ENCODE results near the gene CHRD.

CHRD gene

DNA sequence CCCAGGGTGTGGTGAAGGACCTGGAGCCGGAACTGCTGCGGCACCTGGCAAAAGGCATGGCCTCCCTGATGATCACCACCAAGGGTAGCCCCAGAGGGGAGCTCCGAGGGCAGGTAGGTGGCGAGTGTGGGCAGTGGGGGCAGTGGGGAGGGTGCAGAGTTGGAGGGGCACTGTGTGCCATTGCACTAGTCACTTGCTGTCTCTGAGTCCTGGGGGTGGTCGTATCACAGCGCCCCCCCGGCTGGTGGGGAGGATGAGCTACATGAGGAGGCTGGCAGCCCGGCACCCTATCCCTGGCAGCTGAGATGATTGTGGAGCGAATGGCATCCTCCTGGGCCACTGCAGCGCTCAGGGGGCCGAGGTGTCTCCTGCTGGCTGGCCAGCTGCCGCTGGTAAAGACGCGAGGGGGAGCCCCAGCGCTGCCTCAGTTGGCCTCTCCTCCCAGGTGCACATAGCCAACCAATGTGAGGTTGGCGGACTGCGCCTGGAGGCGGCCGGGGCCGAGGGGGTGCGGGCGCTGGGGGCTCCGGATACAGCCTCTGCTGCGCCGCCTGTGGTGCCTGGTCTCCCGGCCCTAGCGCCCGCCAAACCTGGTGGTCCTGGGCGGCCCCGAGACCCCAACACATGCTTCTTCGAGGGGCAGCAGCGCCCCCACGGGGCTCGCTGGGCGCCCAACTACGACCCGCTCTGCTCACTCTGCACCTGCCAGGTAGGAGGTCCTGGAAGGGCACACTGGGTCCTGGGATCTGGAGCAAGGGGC, 6.4 kb downstream of the CHRD start:
- peaks cover 17% of the 10 kb centered on the region for H3K27me3 ChIP-seq (replicated peaks)
- no peak overlapping the region for H3K27ac ChIP-seq
- in situ Hi-C loops (cut with HindIII; ENCODE audit: low pct_ligation_motif_present, low sequenced_read_pairs): no loop called here
- TF ChIP-seq, protein P1, sequence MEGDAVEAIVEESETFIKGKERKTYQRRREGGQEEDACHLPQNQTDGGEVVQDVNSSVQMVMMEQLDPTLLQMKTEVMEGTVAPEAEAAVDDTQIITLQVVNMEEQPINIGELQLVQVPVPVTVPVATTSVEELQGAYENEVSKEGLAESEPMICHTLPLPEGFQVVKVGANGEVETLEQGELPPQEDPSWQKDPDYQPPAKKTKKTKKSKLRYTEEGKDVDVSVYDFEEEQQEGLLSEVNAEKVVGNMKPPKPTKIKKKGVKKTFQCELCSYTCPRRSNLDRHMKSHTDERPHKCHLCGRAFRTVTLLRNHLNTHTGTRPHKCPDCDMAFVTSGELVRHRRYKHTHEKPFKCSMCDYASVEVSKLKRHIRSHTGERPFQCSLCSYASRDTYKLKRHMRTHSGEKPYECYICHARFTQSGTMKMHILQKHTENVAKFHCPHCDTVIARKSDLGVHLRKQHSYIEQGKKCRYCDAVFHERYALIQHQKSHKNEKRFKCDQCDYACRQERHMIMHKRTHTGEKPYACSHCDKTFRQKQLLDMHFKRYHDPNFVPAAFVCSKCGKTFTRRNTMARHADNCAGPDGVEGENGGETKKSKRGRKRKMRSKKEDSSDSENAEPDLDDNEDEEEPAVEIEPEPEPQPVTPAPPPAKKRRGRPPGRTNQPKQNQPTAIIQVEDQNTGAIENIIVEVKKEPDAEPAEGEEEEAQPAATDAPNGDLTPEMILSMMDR (IDR thresholded peaks at IDR 0.05; ENCODE audit: low read depth, low read length, missing control alignments): no peak
- no peak for DNase-seq
- no peak overlapping the region for H3K4me3 ChIP-seq (ENCODE audit: low read depth, low read length)
- no peaks in the 10 kb centered on the region for H3K36me3 ChIP-seq (replicated peaks)

DNA sequence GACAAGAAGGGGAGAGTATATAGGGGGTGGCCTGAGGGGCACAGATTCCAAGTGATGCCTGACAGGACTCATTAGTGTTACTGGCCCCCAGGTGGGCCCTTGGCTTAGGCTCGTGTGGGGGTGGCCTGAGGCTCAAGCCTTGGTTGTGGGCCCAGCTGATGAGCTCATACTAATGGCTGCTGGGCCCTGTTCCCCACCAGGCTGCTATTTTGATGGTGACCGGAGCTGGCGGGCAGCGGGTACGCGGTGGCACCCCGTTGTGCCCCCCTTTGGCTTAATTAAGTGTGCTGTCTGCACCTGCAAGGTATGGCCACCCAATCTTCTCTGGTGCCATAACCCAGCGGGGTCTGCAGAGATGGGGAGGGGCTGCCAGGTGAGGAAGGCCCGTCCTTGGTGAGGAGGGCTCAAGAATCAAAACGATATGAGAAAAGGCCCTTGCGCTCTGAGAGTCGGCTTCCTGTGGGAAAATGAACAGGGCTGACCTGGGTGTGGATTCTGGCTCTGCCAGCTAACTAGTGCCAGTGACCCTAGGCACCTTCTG, 7.4 kb downstream of the CHRD start:
- Histone ChIP-seq H3K27ac (no peak overlapping the region), H3K27me3 (replicated peaks) (peaks cover 7% of the 10 kb centered on the region), H3K4me3 (ENCODE audit: low read depth, low read length) (no peak overlapping the region), H3K36me3 (replicated peaks) (no peaks in the 10 kb centered on the region)
- in situ Hi-C loops (cut with HindIII; ENCODE audit: low pct_ligation_motif_present, low sequenced_read_pairs): no loop called here
- no peak for DNase-seq
- TF ChIP-seq, protein P1 (IDR thresholded peaks at IDR 0.05; ENCODE audit: low read depth, low read length, missing control alignments): no peak

DNA sequence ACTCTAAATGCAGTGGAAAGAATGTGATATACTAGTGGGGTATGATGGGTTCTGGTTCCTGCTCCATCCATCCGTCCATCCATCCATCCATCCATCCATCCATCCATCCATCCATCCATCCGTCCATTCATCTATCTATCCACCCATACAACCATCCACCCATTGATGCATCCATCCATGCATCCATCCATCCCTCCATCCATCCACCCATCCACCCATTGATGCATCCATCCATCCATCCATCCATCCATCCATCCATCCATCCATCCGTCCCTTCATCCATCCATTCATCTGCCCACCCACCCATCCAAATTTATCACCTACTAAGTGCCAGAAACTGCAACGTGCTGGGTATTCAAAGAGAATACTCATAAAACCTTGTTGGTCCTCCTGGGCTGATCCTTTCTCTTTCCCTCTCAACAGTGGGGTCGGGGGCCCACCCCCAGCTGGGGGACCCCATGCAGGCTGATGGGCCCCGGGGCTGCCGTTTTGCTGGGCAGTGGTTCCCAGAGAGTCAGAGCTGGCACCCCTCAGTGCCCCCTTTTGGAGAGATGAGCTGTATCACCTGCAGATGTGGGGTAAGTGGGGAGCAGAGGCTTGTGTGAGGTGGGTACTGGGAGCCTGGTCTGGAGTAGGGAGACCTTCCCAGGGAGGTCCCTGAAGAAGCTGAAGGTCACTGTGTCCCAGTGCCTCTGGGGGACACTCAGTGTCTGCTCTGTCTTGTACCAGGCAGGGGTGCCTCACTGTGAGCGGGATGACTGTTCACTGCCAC, 8.5 kb downstream of the CHRD start:
- in situ Hi-C loops (cut with HindIII; ENCODE audit: low pct_ligation_motif_present, low sequenced_read_pairs): no loop called here
- no peak for DNase-seq
- Histone ChIP-seq H3K36me3 (replicated peaks) (no peaks in the 10 kb centered on the region), H3K27me3 (replicated peaks) (peaks cover 7% of the 10 kb centered on the region), H3K4me3 (ENCODE audit: low read depth, low read length) (no peak overlapping the region), H3K27ac (no peak overlapping the region)
- TF ChIP-seq, protein P1 (IDR thresholded peaks at IDR 0.05; ENCODE audit: low read depth, low read length, missing control alignments): no peak

DNA sequence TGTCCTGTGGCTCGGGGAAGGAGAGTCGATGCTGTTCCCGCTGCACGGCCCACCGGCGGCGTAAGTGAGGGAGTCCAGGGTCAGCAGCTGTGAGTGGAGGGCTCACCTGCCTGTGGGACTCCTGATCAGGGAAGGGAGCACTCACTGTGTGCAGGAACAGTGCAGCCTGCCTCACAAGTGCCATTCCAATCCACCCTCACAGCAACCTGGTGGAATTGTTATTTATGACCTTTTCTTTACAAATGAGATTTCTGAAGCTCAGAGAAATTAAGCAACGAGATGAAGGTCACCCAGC, 9.0 kb downstream of the CHRD start:
- DNase-seq: no peak
- Histone ChIP-seq H3K36me3 (replicated peaks) (no peaks in the 10 kb centered on the region), H3K27ac (no peak overlapping the region), H3K27me3 (replicated peaks) (peaks cover 7% of the 10 kb centered on the region), H3K4me3 (ENCODE audit: low read depth, low read length) (no peak overlapping the region)
- in situ Hi-C loops (cut with HindIII; ENCODE audit: low pct_ligation_motif_present, low sequenced_read_pairs): no loop called here
- TF ChIP-seq, protein P1 (IDR thresholded peaks at IDR 0.05; ENCODE audit: low read depth, low read length, missing control alignments): no peak

DNA sequence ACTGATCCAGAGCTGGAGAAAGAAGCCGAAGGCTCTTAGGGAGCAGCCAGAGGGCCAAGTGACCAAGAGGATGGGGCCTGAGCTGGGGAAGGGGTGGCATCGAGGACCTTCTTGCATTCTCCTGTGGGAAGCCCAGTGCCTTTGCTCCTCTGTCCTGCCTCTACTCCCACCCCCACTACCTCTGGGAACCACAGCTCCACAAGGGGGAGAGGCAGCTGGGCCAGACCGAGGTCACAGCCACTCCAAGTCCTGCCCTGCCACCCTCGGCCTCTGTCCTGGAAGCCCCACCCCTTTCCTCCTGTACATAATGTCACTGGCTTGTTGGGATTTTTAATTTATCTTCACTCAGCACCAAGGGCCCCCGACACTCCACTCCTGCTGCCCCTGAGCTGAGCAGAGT, 9.5 kb downstream of the CHRD start:
- in situ Hi-C loops (cut with HindIII; ENCODE audit: low pct_ligation_motif_present, low sequenced_read_pairs): no loop called here
- no peak for DNase-seq
- H3K27ac ChIP-seq: no peak overlapping the region
- no peak overlapping the region for H3K4me3 ChIP-seq (ENCODE audit: low read depth, low read length)
- H3K36me3 ChIP-seq (replicated peaks): no peaks in the 10 kb centered on the region
- peaks cover 7% of the 10 kb centered on the region for H3K27me3 ChIP-seq (replicated peaks)
- TF ChIP-seq, protein P1 (IDR thresholded peaks at IDR 0.05; ENCODE audit: low read depth, low read length, missing control alignments): no peak
